ENCODE measurements around the gene PDZD2. TPM values are rescaled to one million over a fixed set of nuclear protein-coding genes. Genes with fewer than 3 reads are reported as not detected.

The PDZD2 gene
- total RNA-seq, 3 donors from 2014 or later (not counting 1 experiment from before 2014, with no cell fraction given), result 0.50 to 1.3 (median 0.66) TPM

DNA sequence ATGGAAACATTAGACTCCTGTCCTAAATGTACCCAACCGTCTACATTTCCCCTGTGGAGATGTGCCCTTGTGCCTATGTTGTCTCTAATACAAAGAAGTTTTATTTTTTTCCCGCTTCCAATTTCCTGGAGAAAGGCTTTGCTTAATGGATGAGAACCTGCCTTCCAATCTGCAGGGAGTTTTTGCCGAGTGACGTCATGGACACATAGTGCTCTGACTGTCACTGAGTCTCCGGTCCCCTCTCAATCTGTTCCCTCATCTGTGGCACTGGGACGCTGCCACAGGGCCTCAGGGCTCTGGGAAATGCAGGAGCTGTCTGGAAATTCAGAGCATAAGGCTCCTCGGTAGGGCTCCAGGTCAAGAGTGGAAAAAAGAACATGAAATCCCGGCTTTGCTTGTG lies 144.8 kb downstream of the PDZD2 start:
- Histone ChIP-seq H3K9me3 (ENCODE audit: control insufficient read depth, insufficient read depth, low read length) (no peaks in the 10 kb centered on the region), H3K27me3 (ENCODE audit: control insufficient read depth, insufficient read depth, low read length) (no peaks in the 10 kb centered on the region), H3K36me3 (ENCODE audit: control insufficient read depth, insufficient read depth, low read length) (no peaks in the 10 kb centered on the region), H3K27ac (ENCODE audit: low read length) (no peak overlapping the region), H3K4me1 (ENCODE audit: control insufficient read depth, insufficient read depth, low read length) (no peaks in the 10 kb centered on the region), H3K4me3 (ENCODE audit: low read length) (no peak overlapping the region)
- WGBS (ENCODE audit: insufficient coverage), result 92% methylated on average over 8 of the region's 8 CpGs
- Mint-ChIP-seq H3K9me3 (no peaks in the 10 kb centered on the region), H3K27ac (no peak overlapping the region), H3K36me3 (no peaks in the 10 kb centered on the region), H3K27me3 (ENCODE audit: low read depth in 2 of 2) (no peaks in the 10 kb centered on the region), H3K4me1 (peaks cover 5 to 11% of the 10 kb centered on the region in 2 donors), H3K4me3 (no peak overlapping the region)
- DNase-seq, result no peak
- TF ChIP-seq, protein P1, sequence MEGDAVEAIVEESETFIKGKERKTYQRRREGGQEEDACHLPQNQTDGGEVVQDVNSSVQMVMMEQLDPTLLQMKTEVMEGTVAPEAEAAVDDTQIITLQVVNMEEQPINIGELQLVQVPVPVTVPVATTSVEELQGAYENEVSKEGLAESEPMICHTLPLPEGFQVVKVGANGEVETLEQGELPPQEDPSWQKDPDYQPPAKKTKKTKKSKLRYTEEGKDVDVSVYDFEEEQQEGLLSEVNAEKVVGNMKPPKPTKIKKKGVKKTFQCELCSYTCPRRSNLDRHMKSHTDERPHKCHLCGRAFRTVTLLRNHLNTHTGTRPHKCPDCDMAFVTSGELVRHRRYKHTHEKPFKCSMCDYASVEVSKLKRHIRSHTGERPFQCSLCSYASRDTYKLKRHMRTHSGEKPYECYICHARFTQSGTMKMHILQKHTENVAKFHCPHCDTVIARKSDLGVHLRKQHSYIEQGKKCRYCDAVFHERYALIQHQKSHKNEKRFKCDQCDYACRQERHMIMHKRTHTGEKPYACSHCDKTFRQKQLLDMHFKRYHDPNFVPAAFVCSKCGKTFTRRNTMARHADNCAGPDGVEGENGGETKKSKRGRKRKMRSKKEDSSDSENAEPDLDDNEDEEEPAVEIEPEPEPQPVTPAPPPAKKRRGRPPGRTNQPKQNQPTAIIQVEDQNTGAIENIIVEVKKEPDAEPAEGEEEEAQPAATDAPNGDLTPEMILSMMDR (IDR thresholded peaks at IDR 0.05), result no peak
- ATAC-seq, result no peak
- intact Hi-C loops (cut with micrococcal nuclease), result no loop called here

DNA sequence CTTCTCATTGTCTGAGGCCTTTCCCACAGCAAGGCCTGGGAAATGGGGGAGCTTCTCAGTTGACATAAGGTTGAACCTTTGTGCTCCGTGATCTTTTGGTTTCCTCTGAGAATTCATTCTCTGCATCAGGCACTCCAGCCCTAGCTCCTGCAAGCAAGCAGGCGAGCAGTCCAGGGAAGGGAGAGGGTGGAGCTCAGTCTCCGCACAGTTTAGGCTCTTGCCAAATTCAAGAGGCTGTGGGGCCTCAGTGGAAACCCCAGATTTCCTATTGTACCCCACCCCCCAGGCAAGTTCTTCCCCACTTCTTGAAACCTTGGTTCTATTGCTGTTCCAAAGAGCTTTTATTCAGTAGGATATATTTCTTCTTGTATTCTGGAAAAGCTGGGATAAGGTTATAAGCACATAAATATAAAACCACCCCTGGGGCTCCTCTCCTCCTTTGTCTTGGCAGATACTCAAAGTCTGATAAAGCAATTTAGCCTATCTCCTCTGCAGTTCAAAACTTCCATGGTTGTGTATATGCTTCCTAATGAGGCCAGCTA lies 147.2 kb downstream of the PDZD2 start:
- no peaks in the 10 kb centered on the region for H3K4me1 Mint-ChIP-seq
- Histone ChIP-seq H3K9me3 (ENCODE audit: control insufficient read depth, insufficient read depth, low read length) (no peaks in the 10 kb centered on the region), H3K27me3 (ENCODE audit: control insufficient read depth, insufficient read depth, low read length) (no peaks in the 10 kb centered on the region), H3K36me3 (ENCODE audit: control insufficient read depth, insufficient read depth, low read length) (no peaks in the 10 kb centered on the region), H3K27ac (ENCODE audit: low read length) (no peak overlapping the region), H3K4me1 (ENCODE audit: control insufficient read depth, insufficient read depth, low read length) (no peaks in the 10 kb centered on the region), H3K4me3 (ENCODE audit: low read length) (no peak overlapping the region)
- DNase-seq (no peak), ATAC-seq (no peak)
- no peaks in the 10 kb centered on the region for H3K27me3 Mint-ChIP-seq (ENCODE audit: low read depth in 2 of 2)
- no peak overlapping the region for H3K4me3 Mint-ChIP-seq
- H3K27ac Mint-ChIP-seq, result no peak overlapping the region
- WGBS (ENCODE audit: insufficient coverage), result 91% methylated on average over 3 of the region's 3 CpGs
- no peaks in the 10 kb centered on the region for H3K9me3 Mint-ChIP-seq
- TF ChIP-seq, protein P1 (IDR thresholded peaks at IDR 0.05), result no peak
- intact Hi-C loops (cut with micrococcal nuclease), result no loop called here
- H3K36me3 Mint-ChIP-seq, result no peaks in the 10 kb centered on the region

DNA sequence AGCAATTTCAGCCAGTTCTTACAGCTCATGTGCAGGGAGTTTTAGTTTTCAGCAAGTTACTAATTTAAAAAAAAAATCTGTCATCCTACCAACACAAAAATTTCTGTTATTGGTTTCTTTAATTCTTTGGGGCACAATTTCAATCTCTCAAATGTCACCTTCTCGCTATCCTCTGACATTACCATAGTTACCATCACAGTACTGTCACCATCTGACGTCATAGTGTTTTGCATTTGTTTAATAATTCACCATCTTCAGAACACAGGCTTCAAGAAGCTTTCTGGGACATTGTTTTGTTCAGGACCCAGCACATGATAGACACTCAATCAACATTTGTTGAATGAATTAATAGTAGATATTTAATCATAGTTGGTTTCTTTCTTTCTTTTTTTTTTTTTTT lies 155.1 kb downstream of the PDZD2 start:
- H3K4me3 Mint-ChIP-seq, result no peak overlapping the region
- no peak for ATAC-seq
- 91% methylated on average over 2 of the region's 2 CpGs for WGBS (ENCODE audit: insufficient coverage)
- no peaks in the 10 kb centered on the region for H3K4me1 Mint-ChIP-seq
- Histone ChIP-seq H3K27me3 (ENCODE audit: control insufficient read depth, insufficient read depth, low read length) (no peaks in the 10 kb centered on the region), H3K4me1 (ENCODE audit: control insufficient read depth, insufficient read depth, low read length) (no peaks in the 10 kb centered on the region), H3K9me3 (ENCODE audit: control insufficient read depth, insufficient read depth, low read length) (no peaks in the 10 kb centered on the region), H3K4me3 (ENCODE audit: low read length) (no peak overlapping the region), H3K36me3 (ENCODE audit: control insufficient read depth, insufficient read depth, low read length) (no peaks in the 10 kb centered on the region), H3K27ac (ENCODE audit: low read length) (no peak overlapping the region)
- intact Hi-C loops (cut with micrococcal nuclease), result no loop called here
- H3K9me3 Mint-ChIP-seq, result no peaks in the 10 kb centered on the region
- TF ChIP-seq, protein P1 (IDR thresholded peaks at IDR 0.05), result no peak
- no peak overlapping the region for H3K27ac Mint-ChIP-seq
- DNase-seq, result no peak
- no peaks in the 10 kb centered on the region for H3K36me3 Mint-ChIP-seq
- H3K27me3 Mint-ChIP-seq (ENCODE audit: low read depth in 2 of 2), result no peaks in the 10 kb centered on the region

DNA sequence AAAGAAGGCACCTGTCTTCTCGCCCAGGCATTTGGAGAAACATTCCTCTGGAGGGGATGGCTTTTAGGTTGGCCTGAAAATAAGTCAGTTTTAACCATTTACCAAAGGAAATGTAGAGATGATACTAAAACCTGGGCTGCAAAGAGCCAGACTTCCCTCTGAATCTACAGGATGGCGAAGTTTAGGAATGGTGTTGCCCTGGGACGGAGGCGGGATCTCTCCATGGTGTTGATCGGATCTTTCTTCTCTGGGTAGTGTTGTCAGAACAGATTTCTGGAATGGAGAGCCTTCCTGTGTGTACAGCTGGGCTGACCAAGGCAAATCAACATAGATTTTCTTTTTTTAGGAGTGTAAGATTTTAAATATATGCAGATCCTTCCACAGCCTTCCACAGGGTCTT lies 159.2 kb downstream of the PDZD2 start:
- Histone ChIP-seq H3K27me3 (ENCODE audit: control insufficient read depth, insufficient read depth, low read length) (no peaks in the 10 kb centered on the region), H3K36me3 (ENCODE audit: control insufficient read depth, insufficient read depth, low read length) (no peaks in the 10 kb centered on the region), H3K4me1 (ENCODE audit: control insufficient read depth, insufficient read depth, low read length) (no peaks in the 10 kb centered on the region), H3K9me3 (ENCODE audit: control insufficient read depth, insufficient read depth, low read length) (no peaks in the 10 kb centered on the region), H3K27ac (ENCODE audit: low read length) (no peak overlapping the region), H3K4me3 (ENCODE audit: low read length) (no peak overlapping the region)
- Mint-ChIP-seq H3K9me3 (no peaks in the 10 kb centered on the region), H3K36me3 (no peaks in the 10 kb centered on the region), H3K27me3 (ENCODE audit: low read depth in 2 of 2) (peaks cover 4 to 15% of the 10 kb centered on the region in 2 donors), H3K27ac (no peak overlapping the region), H3K4me1 (no peaks in the 10 kb centered on the region), H3K4me3 (no peak overlapping the region)
- intact Hi-C loops (cut with micrococcal nuclease), result no loop called here
- DNase-seq, result no peak
- ATAC-seq, result no peak
- 90% methylated on average over 5 of the region's 5 CpGs for WGBS (ENCODE audit: insufficient coverage)
- TF ChIP-seq, protein P1 (IDR thresholded peaks at IDR 0.05), result no peak

All from natural killer cell (primary cell).